ENCODE data around the gene GTF3C5. TPM values are rescaled to one million over a fixed set of nuclear protein-coding genes. Genes with fewer than 3 reads are reported as not detected.

The GTF3C5 gene
- total and polyA plus RNA-seq, 9 of the 15 experiments (the other 6 are each of a cell fraction or from before 2014, with no cell fraction given): 3.8 to 118 (median 83.7) TPM

GRCh38 chr9:133048595-133048994 lies 17.8 kb downstream of the GTF3C5 start (continued):
- TF ChIP-seq FOXM1 (IDR thresholded peaks at IDR 0.05; ENCODE audit: low read depth) (no peak), FOXM1 (CRISPR knock-in tag; IDR thresholded peaks at IDR 0.05; ENCODE audit: low read depth) (no peak), MAX (CRISPR knock-in tag; IDR thresholded peaks at IDR 0.05) (no peak), IRF1 (CRISPR knock-in tag; IDR thresholded peaks at IDR 0.05; ENCODE audit: borderline replicate concordance) (no peak), KDM2B (CRISPR knock-in tag; IDR thresholded peaks at IDR 0.05) (no peak), RAD21 (CRISPR knock-in tag; conservative IDR thresholded peaks at IDR 0.05 in 1 of 2, IDR thresholded peaks at IDR 0.05 in 1 of 2) (peak in 1 of 2 experiments; percentile 60; a peak in 3 of 4 replicates), ZNF584 (CRISPR knock-in tag; IDR thresholded peaks at IDR 0.05; ENCODE audit: low read depth) (no peak), PRPF4 (IDR thresholded peaks at IDR 0.05; ENCODE audit: insufficient read depth, low read depth, low read length, poor library complexity, severe bottlenecking) (no peak), CBX5 (IDR thresholded peaks at IDR 0.05; ENCODE audit: borderline replicate concordance, low read depth) (no peak), ZNF282 (CRISPR knock-in tag; IDR thresholded peaks at IDR 0.05) (no peak), PHF8 (IDR thresholded peaks at IDR 0.05; ENCODE audit: borderline replicate concordance, low read length) (no peak), MCM5 (IDR thresholded peaks at IDR 0.05; ENCODE audit: low read depth) (no peak), ZKSCAN3 (CRISPR knock-in tag; IDR thresholded peaks at IDR 0.05) (no peak), DACH1 (IDR thresholded peaks at IDR 0.05; ENCODE audit: partially characterized antibody) (no peak), THRB (CRISPR knock-in tag; conservative IDR thresholded peaks at IDR 0.05) (no peak), ILF3 (IDR thresholded peaks at IDR 0.05; ENCODE audit: borderline replicate concordance) (no peak), CBX8 (IDR thresholded peaks at IDR 0.05; ENCODE audit: borderline replicate concordance, extremely low read depth, low read depth, low read length, poor library complexity, severe bottlenecking) (no peak), CTCF (IDR thresholded peaks at IDR 0.05 in 2 of 3, conservative IDR thresholded peaks at IDR 0.05 in 1 of 3; ENCODE audit: insufficient read depth in 2 of 3, low read depth in 1 of 3, low read length in 3 of 3) (peak; percentile 24 to 52 (median 45); a peak in 4 of 6 replicates), CBFA2T3 (IDR thresholded peaks at IDR 0.05) (peak; percentile 50), HSF4 (CRISPR knock-in tag; IDR thresholded peaks at IDR 0.05; ENCODE audit: borderline replicate concordance) (no peak), NFE2 (IDR thresholded peaks at IDR 0.05; ENCODE audit: low read depth) (no peak), ZNF217 (CRISPR knock-in tag; IDR thresholded peaks at IDR 0.05) (no peak), TCF3 (CRISPR knock-in tag; IDR thresholded peaks at IDR 0.05) (peak; percentile 57), GTF2E2 (tag; IDR thresholded peaks at IDR 0.05) (no peak)
